Fibroblast of pulmonary artery (primary cell): ENCODE measurements around the gene DUSP1.

Experiments
- DNase-seq: peaks from one replicate; pipeline ENCODE4 v3.0.0-alpha.2; 2010; ENCODE audit warnings: low read depth
- H3K4me3 ChIP-seq: replicated peaks from 2 replicates; pipeline ENCODE4 v1.5.1; 2011; ENCODE audit warnings: low read depth, mild to moderate bottlenecking, control low read depth, low read length, moderate library complexity
- CTCF ChIP-seq: IDR thresholded peaks from 2 replicates; pipeline ENCODE4 v1.5.1; 2011; ENCODE audit warnings: mild to moderate bottlenecking, control low read depth, low read length, inconsistent platforms; ENCODE audit errors: missing control alignments

Gene DUSP1

GRCh38 chr5:172770675-172771438 lies at the start of gene DUSP1:
Gene DUSP1 (minus strand): TSS chr5:172771195. CDS start chr5:172770952, 243 bp downstream.
- DNase-seq = peak; percentile 98
- H3K4me3 ChIP-seq = peak within 1 kb of the TSS; percentile 85
- TF ChIP-seq CTCF = no peak

GRCh38 chr5:172820046-172820767 lies 49.2 kb upstream of the DUSP1 start:
- no peak for TF ChIP-seq CTCF
- no peak overlapping the region for H3K4me3 ChIP-seq
- peak; percentile 94 for DNase-seq

- H3K4me3 ChIP-seq = no peak overlapping the region
- no peak for TF ChIP-seq CTCF
- DNase-seq = no peak
These were observed 48.6 kb upstream of the DUSP1 start for GRCh38 chr5:172819569-172819968.

- TF ChIP-seq CTCF = no peak
- DNase-seq = no peak
- no peak overlapping the region for H3K4me3 ChIP-seq
These were observed 47.1 kb upstream of the DUSP1 start for GRCh38 chr5:172818081-172818480.

- no peak for TF ChIP-seq CTCF
- no peak overlapping the region for H3K4me3 ChIP-seq
- DNase-seq = no peak
These were observed 46.7 kb upstream of the DUSP1 start for GRCh38 chr5:172817664-172818063.

GRCh38 chr5:172816925-172817562 lies 46.0 kb upstream of the DUSP1 start:
- no peak overlapping the region for H3K4me3 ChIP-seq
- no peak for TF ChIP-seq CTCF
- DNase-seq = peak; percentile 65
